ENCODE results near the gene HNRNPCL2. TPM values are rescaled to one million over a fixed set of nuclear protein-coding genes. Genes with fewer than 3 reads are reported as not detected.
"Not testable (repeated sequence)": the region's sequence is repeated elsewhere in the genome, so short reads cannot be mapped to it uniquely, and the experiment has no call there.

Gene HNRNPCL2
- total RNA-seq (not detected), polyA plus RNA-seq (not detected)

- not testable (repeated sequence) for H3K4me3 ChIP-seq (ENCODE audit: low read depth, low read length); H3K4me1 ChIP-seq (ENCODE audit: insufficient read depth); DNase-seq (ENCODE audit: extremely low spot score); H3K27ac ChIP-seq (ENCODE audit: low read depth); H3K36me3 ChIP-seq (ENCODE audit: insufficient read depth)
- WGBS = 87% methylated on average over 6 of the region's 6 CpGs
These were observed at the start of gene HNRNPCL2 for GRCh38 chr1:13116754-13117153. Gene HNRNPCL2, minus strand, starts transcription at chr1:13116854. Its CDS starts 454 bp downstream, at chr1:13116400.

- not testable (repeated sequence) for H3K4me1 ChIP-seq (ENCODE audit: insufficient read depth); H3K36me3 ChIP-seq (ENCODE audit: insufficient read depth); DNase-seq (ENCODE audit: extremely low spot score); H3K27ac ChIP-seq (ENCODE audit: low read depth); H3K4me3 ChIP-seq (ENCODE audit: low read depth, low read length)
- WGBS = no CpG with 5 or more reads among the region's 8 CpGs
These were observed 48.9 kb upstream of the HNRNPCL2 start, which contains the start of gene HNRNPCL4 for GRCh38 chr1:13165531-13165930. Gene HNRNPCL4, minus strand, starts transcription at chr1:13165631. Its CDS starts 164 bp downstream, at chr1:13165467.

- not testable (repeated sequence) for H3K27ac ChIP-seq (ENCODE audit: low read depth); H3K36me3 ChIP-seq (ENCODE audit: insufficient read depth); H3K4me1 ChIP-seq (ENCODE audit: insufficient read depth); DNase-seq (ENCODE audit: extremely low spot score); H3K4me3 ChIP-seq (ENCODE audit: low read depth, low read length)
- 71% methylated on average over 1 of the region's 5 CpGs for WGBS
These were observed 39.3 kb upstream of the HNRNPCL2 start, which contains the start of gene PRAMEF26 for GRCh38 chr1:13155909-13156308. Gene PRAMEF26, minus strand, starts transcription at chr1:13156009. Its CDS starts 2,914 bp downstream, at chr1:13153095.

- not testable (repeated sequence) for H3K4me3 ChIP-seq (ENCODE audit: low read depth, low read length); H3K36me3 ChIP-seq (ENCODE audit: insufficient read depth); DNase-seq (ENCODE audit: extremely low spot score); H3K27ac ChIP-seq (ENCODE audit: low read depth); H3K4me1 ChIP-seq (ENCODE audit: insufficient read depth)
- WGBS = no CpG with 5 or more reads among the region's 4 CpGs
These were observed 46.2 kb downstream of the HNRNPCL2 start, which contains the start of gene PRAMEF25 for GRCh38 chr1:13070474-13070873. Gene PRAMEF25, plus strand, starts transcription at chr1:13070774. Its CDS starts 2,920 bp downstream, at chr1:13073694.

Other genes with a start within 250 kb of the HNRNPCL2 start
- not detected for gene PRAMEF4, start 230.7 kb downstream of the HNRNPCL2 start, total RNA-seq
- gene PRAMEF4, start 230.7 kb downstream of the HNRNPCL2 start, polyA plus RNA-seq = not detected
- not detected for gene PRAMEF10, start 218.6 kb downstream of the HNRNPCL2 start, total RNA-seq
- gene PRAMEF10, start 218.6 kb downstream of the HNRNPCL2 start, polyA plus RNA-seq = not detected
- not detected for gene PRAMEF7, start 200.2 kb downstream of the HNRNPCL2 start, total RNA-seq
- not detected for gene PRAMEF7, start 200.2 kb downstream of the HNRNPCL2 start, polyA plus RNA-seq
- gene PRAMEF6, start 169.3 kb downstream of the HNRNPCL2 start, total RNA-seq = not detected
- not detected for gene PRAMEF6, start 169.3 kb downstream of the HNRNPCL2 start, polyA plus RNA-seq
- gene PRAMEF27, start 60.3 kb downstream of the HNRNPCL2 start, total RNA-seq = not detected
- gene PRAMEF27, start 60.3 kb downstream of the HNRNPCL2 start, polyA plus RNA-seq = not detected
- not detected for gene HNRNPCL3, start 56.1 kb downstream of the HNRNPCL2 start, total RNA-seq
- not detected for gene HNRNPCL3, start 56.1 kb downstream of the HNRNPCL2 start, polyA plus RNA-seq
- not detected for gene PRAMEF25, start 46.1 kb downstream of the HNRNPCL2 start, total RNA-seq
- gene PRAMEF25, start 46.1 kb downstream of the HNRNPCL2 start, polyA plus RNA-seq = not detected
- not detected for gene PRAMEF26, start 39.2 kb upstream of the HNRNPCL2 start, total RNA-seq
- gene PRAMEF26, start 39.2 kb upstream of the HNRNPCL2 start, polyA plus RNA-seq = not detected
- not detected for gene HNRNPCL4, start 48.8 kb upstream of the HNRNPCL2 start, total RNA-seq
- gene HNRNPCL4, start 48.8 kb upstream of the HNRNPCL2 start, polyA plus RNA-seq = not detected
- not detected for gene PRAMEF9, start 55.0 kb upstream of the HNRNPCL2 start, total RNA-seq
- gene PRAMEF9, start 55.0 kb upstream of the HNRNPCL2 start, polyA plus RNA-seq = not detected
- not detected for gene PRAMEF13, start 84.6 kb upstream of the HNRNPCL2 start, total RNA-seq
- gene PRAMEF13, start 84.6 kb upstream of the HNRNPCL2 start, polyA plus RNA-seq = not detected
- gene PRAMEF18, start 109.3 kb upstream of the HNRNPCL2 start, total RNA-seq = not detected
- gene PRAMEF18, start 109.3 kb upstream of the HNRNPCL2 start, polyA plus RNA-seq = not detected
- gene PRAMEF5, start 137.3 kb upstream of the HNRNPCL2 start, total RNA-seq = not detected
- not detected for gene PRAMEF5, start 137.3 kb upstream of the HNRNPCL2 start, polyA plus RNA-seq
- not detected for gene PRAMEF8, start 168.3 kb upstream of the HNRNPCL2 start, total RNA-seq
- not detected for gene PRAMEF8, start 168.3 kb upstream of the HNRNPCL2 start, polyA plus RNA-seq
- not detected for gene PRAMEF33, start 186.7 kb upstream of the HNRNPCL2 start, total RNA-seq
- not detected for gene PRAMEF33, start 186.7 kb upstream of the HNRNPCL2 start, polyA plus RNA-seq
- not detected for gene PRAMEF15, start 198.7 kb upstream of the HNRNPCL2 start, total RNA-seq
- gene PRAMEF15, start 198.7 kb upstream of the HNRNPCL2 start, polyA plus RNA-seq = not detected
- gene PRAMEF14, start 230.3 kb upstream of the HNRNPCL2 start, total RNA-seq = not detected
- gene PRAMEF14, start 230.3 kb upstream of the HNRNPCL2 start, polyA plus RNA-seq = not detected